Gastrocnemius medialis (tissue), 4 donors: Measurements from ENCODE around the gene PLA2G2D. TPM values are rescaled to one million over a fixed set of nuclear protein-coding genes. Genes with fewer than 3 reads are reported as not detected.

Experiments used
- ATAC-seq, 2 donors: fragments of 150-250 bp; one replicate each; pipeline ENCODE4 v1.9.1; 2016
- DNase-seq, 2 donors: peaks; one replicate each; pipeline ENCODE4 v3.0.0-alpha.2; 2019
- H3K27ac ChIP-seq, 4 donors: fragments of 200-600 bp; sonication (generic); 1 replicate in 1 of 4; 2 replicates in 3 of 4; pipeline ENCODE4 v1.5.1; 2016 to 2018; ENCODE audit warnings: mild to moderate bottlenecking in 2 of 4, moderate library complexity in 1 of 4
- H3K27me3 ChIP-seq, 3 donors: fragments of 200-600 bp; sonication (generic) in 2 of 3; 1 replicate in 1 of 3; 2 replicates in 2 of 3; pipeline versions ENCODE4 v1.5.1 to v1.6.0; 2016 to 2019; ENCODE audit warnings: mild to moderate bottlenecking in 1 of 3, moderate library complexity in 1 of 3
- H3K36me3 ChIP-seq, 2 donors: fragments of 200-600 bp; sonication (generic) in 1 of 2; one replicate each; pipeline ENCODE4 v1.5.1; 2017 to 2018
- H3K4me1 ChIP-seq, 2 donors: fragments of 200-600 bp; sonication (generic) in 1 of 2; one replicate each; pipeline ENCODE4 v1.5.1; 2016 to 2017; ENCODE audit warnings: mild to moderate bottlenecking in 2 of 2
- H3K4me3 ChIP-seq, 4 donors: fragments of 200-600 bp; sonication (generic) in 3 of 4; 1 replicate in 1 of 4; 2 replicates in 3 of 4; pipeline ENCODE4 v1.5.1; 2016 to 2019; ENCODE audit warnings: mild to moderate bottlenecking in 2 of 4
- H3K9me3 ChIP-seq, 3 donors: fragments of 200-600 bp; sonication (generic) in 2 of 3; 1 replicate in 1 of 3; 2 replicates in 2 of 3; pipeline ENCODE4 v1.5.1; 2016 to 2019
- POLR2A ChIP-seq, 2 donors: fragments of 450-650 bp; IDR thresholded peaks; one replicate each; pipeline ENCODE4 v1.6.1; 2017; ENCODE audit warnings: antibody characterized with exemption in 2 of 2, mild to moderate bottlenecking in 2 of 2, moderate library complexity in 2 of 2
- in situ Hi-C, 4 donors: fragments of 200-750 bp; cut with MboI; loops; one replicate each; pipeline versions ENCODE4 v1.15.0 to v1.8.0; 2017; ENCODE audit warnings: low sequenced_read_pairs in 4 of 4
- intact Hi-C: fragments of 100-400 bp; cut with DNase I; formaldehyde crosslinking; loops from one replicate; pipeline ENCODE4 v1.15.1; 2023; ENCODE audit warnings: low total_unique reads
- total RNA-seq, 4 donors: library from RNA; depleted of rRNA; stranded (reverse); fragments of >200 nt; gene quantifications; one replicate each; pipeline versions ENCODE4 v1.1.0 to v1.2.3, GENCODE V29; 2016
- TF ChIP-seq, protein P1 (sequence below), 5 experiments: fragments of 450-650 bp in 3 of 5; fragments of 200-600 bp in 2 of 5; sonication (generic) in 2 of 5; IDR thresholded peaks in 4 of 5; conservative IDR thresholded peaks in 1 of 5; 1 replicate in 4 of 5; 2 replicates in 1 of 5; pipeline ENCODE4 v1.5.1; 2016 to 2019; ENCODE audit warnings: antibody characterized with exemption in 5 of 5, mild to moderate bottlenecking in 3 of 5, moderate library complexity in 3 of 5

Gene PLA2G2D
- total RNA-seq, 4 donors from 2014 or later, result not detected

- DNase-seq (no peak), ATAC-seq (no peak)
- Histone ChIP-seq H3K27me3 (no peaks in the 10 kb centered on the region), H3K4me1 (no peaks in the 10 kb centered on the region), H3K27ac (no peak overlapping the region), H3K9me3 (no peaks in the 10 kb centered on the region), H3K36me3 (no peaks in the 10 kb centered on the region), H3K4me3 (no peak overlapping the region)
- in situ Hi-C loops, result no loop called here
- intact Hi-C loops, result no loop called here
- TF ChIP-seq, protein P1, sequence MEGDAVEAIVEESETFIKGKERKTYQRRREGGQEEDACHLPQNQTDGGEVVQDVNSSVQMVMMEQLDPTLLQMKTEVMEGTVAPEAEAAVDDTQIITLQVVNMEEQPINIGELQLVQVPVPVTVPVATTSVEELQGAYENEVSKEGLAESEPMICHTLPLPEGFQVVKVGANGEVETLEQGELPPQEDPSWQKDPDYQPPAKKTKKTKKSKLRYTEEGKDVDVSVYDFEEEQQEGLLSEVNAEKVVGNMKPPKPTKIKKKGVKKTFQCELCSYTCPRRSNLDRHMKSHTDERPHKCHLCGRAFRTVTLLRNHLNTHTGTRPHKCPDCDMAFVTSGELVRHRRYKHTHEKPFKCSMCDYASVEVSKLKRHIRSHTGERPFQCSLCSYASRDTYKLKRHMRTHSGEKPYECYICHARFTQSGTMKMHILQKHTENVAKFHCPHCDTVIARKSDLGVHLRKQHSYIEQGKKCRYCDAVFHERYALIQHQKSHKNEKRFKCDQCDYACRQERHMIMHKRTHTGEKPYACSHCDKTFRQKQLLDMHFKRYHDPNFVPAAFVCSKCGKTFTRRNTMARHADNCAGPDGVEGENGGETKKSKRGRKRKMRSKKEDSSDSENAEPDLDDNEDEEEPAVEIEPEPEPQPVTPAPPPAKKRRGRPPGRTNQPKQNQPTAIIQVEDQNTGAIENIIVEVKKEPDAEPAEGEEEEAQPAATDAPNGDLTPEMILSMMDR (IDR thresholded peaks at IDR 0.05 in 4 of 5, conservative IDR thresholded peaks at IDR 0.05 in 1 of 5), result no peak
- no peak for TF ChIP-seq POLR2A (IDR thresholded peaks at IDR 0.05)
These were observed 32.5 kb downstream of the PLA2G2D start for GRCh38 chr1:20086800-20087199.

DNA sequence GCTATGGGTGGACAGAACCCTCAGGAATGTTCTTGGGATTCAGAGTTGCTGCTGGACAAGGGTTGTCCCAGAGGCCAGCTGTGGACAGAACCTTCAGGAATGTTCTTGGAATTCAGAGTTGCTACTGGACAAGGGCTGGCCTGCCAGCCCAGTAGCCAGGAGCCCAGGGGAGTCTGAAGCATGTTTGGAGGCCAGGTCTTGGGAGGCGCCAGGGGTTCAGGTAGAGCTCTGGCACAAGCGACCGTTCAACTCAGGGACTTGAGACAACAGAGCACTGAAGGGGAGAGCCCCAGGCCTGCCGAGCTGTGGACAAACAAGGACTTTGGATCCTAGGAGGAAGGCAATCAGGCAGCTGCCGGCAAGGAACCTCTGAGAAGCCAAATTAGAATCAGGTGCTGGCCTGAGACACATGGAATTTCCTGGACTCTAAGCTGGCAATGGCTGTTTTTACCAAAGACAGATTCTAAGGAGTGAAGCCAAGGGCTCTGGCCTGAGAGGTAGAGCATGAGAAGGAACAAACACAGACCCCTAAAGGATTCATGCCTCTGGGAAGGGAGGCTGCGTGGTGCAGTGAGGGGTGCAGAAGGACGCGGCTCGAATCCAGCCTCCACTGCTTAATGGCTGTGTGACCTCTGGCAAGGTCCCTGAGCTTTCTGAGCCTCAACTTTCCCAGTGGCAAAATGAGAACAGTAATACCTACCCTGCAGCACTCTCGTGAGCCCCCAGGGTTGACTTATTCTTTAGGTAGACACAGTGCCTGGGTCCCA is 36.0 kb downstream of the PLA2G2D start:
- Histone ChIP-seq H3K4me3 (no peak overlapping the region), H3K36me3 (no peaks in the 10 kb centered on the region), H3K4me1 (no peaks in the 10 kb centered on the region), H3K27me3 (peaks cover 0 to 3% (median under 1%) of the 10 kb centered on the region in 3 donors), H3K9me3 (no peaks in the 10 kb centered on the region), H3K27ac (no peak overlapping the region)
- DNase-seq (peak in 1 of 2 donors; percentile 39), ATAC-seq (peak; percentile 51 to 76)
- intact Hi-C loops (no loop called here), in situ Hi-C loops (no loop called here)
- no peak for TF ChIP-seq POLR2A (IDR thresholded peaks at IDR 0.05)
- TF ChIP-seq, protein P1 (IDR thresholded peaks at IDR 0.05 in 4 of 5, conservative IDR thresholded peaks at IDR 0.05 in 1 of 5), result no peak

DNA sequence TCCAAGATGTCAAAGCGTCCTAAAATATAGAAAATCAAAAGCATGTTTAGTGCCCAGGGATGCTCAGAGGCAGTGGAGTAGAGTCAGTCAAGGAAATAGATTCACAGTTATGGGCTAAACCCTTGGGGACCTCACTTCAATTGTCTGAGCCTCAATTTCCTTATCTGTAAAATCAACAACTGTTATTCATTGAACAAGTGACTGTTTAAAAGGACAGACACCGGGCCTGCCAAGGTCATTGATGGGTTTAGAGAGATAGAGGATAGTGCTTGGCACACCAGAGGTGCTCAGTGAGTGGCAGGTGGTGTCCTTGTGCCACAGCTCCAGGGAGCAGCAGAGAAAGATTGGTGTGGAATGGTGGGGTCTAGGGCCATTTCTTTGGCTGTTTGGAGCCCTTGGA is 36.6 kb downstream of the PLA2G2D start:
- intact Hi-C loops, result no loop called here
- H3K4me1 ChIP-seq, result no peaks in the 10 kb centered on the region
- in situ Hi-C loops, result no loop called here

DNA sequence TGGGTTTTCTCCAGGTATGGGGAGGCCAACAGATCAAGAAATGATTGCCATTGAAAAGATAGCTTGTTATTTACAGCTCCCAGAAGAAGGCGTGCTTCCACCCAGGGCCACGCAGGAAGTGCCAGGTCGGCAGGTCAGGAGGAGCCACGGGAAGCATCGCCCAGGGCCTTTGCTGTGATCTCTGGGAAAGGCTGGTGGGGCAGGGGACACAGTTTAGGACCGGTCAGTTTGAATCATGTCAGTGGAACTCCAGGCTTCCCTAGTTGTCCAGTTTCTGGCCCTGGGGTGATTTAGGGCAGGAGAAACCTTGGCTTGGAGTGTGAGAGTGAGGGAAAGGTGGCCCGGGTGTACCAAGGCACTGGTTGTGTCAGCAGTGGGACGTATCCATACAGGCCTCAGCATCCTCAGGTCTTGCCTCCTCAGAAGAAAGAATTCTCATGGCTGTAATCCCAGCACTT is 38.0 kb downstream of the PLA2G2D start:
- intact Hi-C loops (no loop called here), in situ Hi-C loops (no loop called here)
- TF ChIP-seq POLR2A (IDR thresholded peaks at IDR 0.05), result no peak
- TF ChIP-seq, protein P1 (IDR thresholded peaks at IDR 0.05 in 4 of 5, conservative IDR thresholded peaks at IDR 0.05 in 1 of 5), result no peak
- no peak for ATAC-seq
- Histone ChIP-seq H3K27ac (no peak overlapping the region), H3K4me1 (no peaks in the 10 kb centered on the region), H3K9me3 (no peaks in the 10 kb centered on the region), H3K4me3 (no peak overlapping the region), H3K36me3 (no peaks in the 10 kb centered on the region), H3K27me3 (peaks cover 3 to 14% (median 7%) of the 10 kb centered on the region in 3 donors)
- DNase-seq, result no peak

More for the DNA sequence above, 36.6 kb downstream of the PLA2G2D start:
- ATAC-seq (no peak), DNase-seq (no peak)
- TF ChIP-seq, protein P1 (IDR thresholded peaks at IDR 0.05 in 4 of 5, conservative IDR thresholded peaks at IDR 0.05 in 1 of 5), result no peak
- no peak for TF ChIP-seq POLR2A (IDR thresholded peaks at IDR 0.05)
- H3K4me3 ChIP-seq, result no peak overlapping the region
- no peaks in the 10 kb centered on the region for H3K36me3 ChIP-seq
- no peaks in the 10 kb centered on the region for H3K9me3 ChIP-seq
- peaks cover 3 to 7% (median 3%) of the 10 kb centered on the region in 3 donors for H3K27me3 ChIP-seq
- H3K27ac ChIP-seq, result no peak overlapping the region
